Epithelial cell of esophagus (primary cell): ENCODE data around the gene OCA2.
A peak's percentile ranks its signal among the peaks of the same experiment; 100 is the strongest.

Source experiments
- DNase-seq: peaks from one replicate; pipeline ENCODE4 v3.0.0; 2010; ENCODE audit warnings: low read depth
- H3K4me3 ChIP-seq: 2 replicates; pipeline ENCODE4 v1.5.1; 2011; ENCODE audit warnings: mild to moderate bottlenecking, low read length, control low read depth
- CTCF ChIP-seq: IDR thresholded peaks from 2 replicates; pipeline ENCODE4 v1.5.1; 2011; ENCODE audit warnings: low read depth, mild to moderate bottlenecking, low read length, control low read depth, inconsistent platforms; ENCODE audit not compliant: insufficient read depth; ENCODE audit errors: missing control alignments

The OCA2 gene

GRCh38 chr15:27821273-27821672 is 277.8 kb downstream of the OCA2 start:
- no peak for DNase-seq
- no peak for TF ChIP-seq CTCF
- H3K4me3 ChIP-seq: no peak overlapping the region

GRCh38 chr15:27820722-27821121 is 278.4 kb downstream of the OCA2 start:
- H3K4me3 ChIP-seq: no peak overlapping the region
- TF ChIP-seq CTCF: no peak
- DNase-seq: no peak

- peak; percentile 31 for DNase-seq
- no peak overlapping the region for H3K4me3 ChIP-seq
- no peak for TF ChIP-seq CTCF
Measured at GRCh38 chr15:27820232-27820631, 278.9 kb downstream of the OCA2 start.

DNA sequence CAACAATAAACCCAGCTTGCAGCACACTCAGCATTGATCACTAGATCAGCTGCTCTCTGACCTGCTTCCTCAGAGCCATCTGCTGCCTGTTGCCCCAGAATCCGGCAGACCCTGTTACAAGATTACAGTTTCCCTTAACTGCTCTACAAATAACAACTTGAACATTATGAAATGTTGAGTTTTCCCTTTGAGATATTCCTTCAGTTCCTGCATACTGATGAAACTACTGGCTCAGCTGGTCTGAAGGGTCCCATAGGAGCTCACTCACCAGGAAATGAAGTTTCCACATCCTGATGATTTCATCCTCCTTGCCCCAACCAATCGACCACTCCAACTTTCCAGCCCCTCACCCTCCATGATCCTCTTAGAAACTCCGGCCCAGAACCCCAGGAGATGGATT is 281.9 kb downstream of the OCA2 start:
- TF ChIP-seq CTCF: no peak
- no peak overlapping the region for H3K4me3 ChIP-seq
- DNase-seq: no peak

DNA sequence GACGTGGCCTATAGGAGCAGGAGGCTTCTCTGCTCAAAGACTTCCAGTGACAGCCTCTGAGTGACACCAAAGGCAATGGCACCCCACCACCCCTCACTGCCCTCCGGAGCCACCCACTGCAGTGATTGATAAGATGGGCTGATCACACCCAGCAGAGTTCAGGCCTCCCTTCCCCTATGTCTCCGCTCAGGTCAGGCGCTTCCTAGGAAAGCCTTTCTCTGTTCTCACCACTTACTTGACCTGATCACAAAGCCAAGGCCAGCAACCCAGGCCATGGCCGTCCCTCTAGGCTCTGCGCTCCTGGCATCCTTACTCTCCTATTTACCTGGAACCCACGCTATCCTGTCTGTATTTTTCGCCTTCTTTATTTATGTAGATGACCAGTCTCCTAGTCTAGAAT is 282.3 kb downstream of the OCA2 start:
- no peak for DNase-seq
- no peak overlapping the region for H3K4me3 ChIP-seq
- no peak for TF ChIP-seq CTCF

- TF ChIP-seq CTCF: no peak
- H3K4me3 ChIP-seq: no peak overlapping the region
- no peak for DNase-seq
Measured at GRCh38 chr15:27815035-27815434, 284.1 kb downstream of the OCA2 start.

- no peak for TF ChIP-seq CTCF
- H3K4me3 ChIP-seq: no peak overlapping the region
Measured at GRCh38 chr15:27813139-27813538, 286.0 kb downstream of the OCA2 start.

More at GRCh38 chr15:27813139-27813538, 286.0 kb downstream of the OCA2 start:
- no peak for DNase-seq
